HepG2 (cell line): Measurements from ENCODE around the gene METRN. TPM values are rescaled to one million over a fixed set of nuclear protein-coding genes. Genes with fewer than 3 reads are reported as not detected.

ENCODE experiments used
- CSRNP2 ChIP-seq: sonication (generic); formaldehyde crosslinking; conservative IDR thresholded peaks from 2 replicates; pipeline ENCODE4 v1.8.0; 2022; ENCODE audit warnings: low read depth, missing genetic modification reagents
- CTCF ChIP-seq: sonication (generic); formaldehyde crosslinking; IDR thresholded peaks from 2 replicates; pipeline ENCODE4 v1.5.0; 2020; ENCODE audit warnings: mild to moderate bottlenecking, missing genetic modification reagents, moderate library complexity
- E2F1 ChIP-seq: sonication (generic); formaldehyde crosslinking; IDR thresholded peaks from 2 replicates; pipeline ENCODE4 v1.5.0; 2020; ENCODE audit warnings: missing genetic modification reagents
- HNRNPL ChIP-seq: fragments of 200-400 bp; formaldehyde crosslinking; IDR thresholded peaks from 2 replicates; pipeline ENCODE4 v1.6.1; 2017; ENCODE audit warnings: mild to moderate bottlenecking, low read depth, low read length
- IRF2 ChIP-seq: IDR thresholded peaks from 2 replicates; pipeline ENCODE4 v1.6.1; 2018; ENCODE audit warnings: missing genetic modification reagents, missing compliant biosample characterization
- KLF15 ChIP-seq: sonication (generic); formaldehyde crosslinking; IDR thresholded peaks from 2 replicates; pipeline ENCODE4 v1.8.1; 2023; ENCODE audit warnings: borderline replicate concordance, mild to moderate bottlenecking, inconsistent platforms, missing genetic modification reagents, mixed read lengths
- MEIS1 ChIP-seq: sonication (generic); formaldehyde crosslinking; IDR thresholded peaks from 2 replicates; pipeline ENCODE4 v1.9.0; 2021; ENCODE audit warnings: mild to moderate bottlenecking, missing genetic modification reagents, moderate library complexity, borderline replicate concordance
- RFX1 ChIP-seq: fragments of 450-650 bp; IDR thresholded peaks from 2 replicates; pipeline ENCODE4 v1.6.1; 2017
- SETDB1 ChIP-seq: sonication (generic); formaldehyde crosslinking; IDR thresholded peaks from 2 replicates; pipeline ENCODE4 v1.5.1; 2020; ENCODE audit warnings: missing genetic modification reagents, mild to moderate bottlenecking, borderline replicate concordance
- SIX4 ChIP-seq: sonication (generic); formaldehyde crosslinking; IDR thresholded peaks from 2 replicates; pipeline ENCODE4 v1.4.0; 2020; ENCODE audit warnings: missing genetic modification reagents
- SP2 ChIP-seq: sonication (generic); formaldehyde crosslinking; IDR thresholded peaks from 2 replicates; pipeline ENCODE4 v1.5.1; 2020; ENCODE audit warnings: mild to moderate bottlenecking, missing genetic modification reagents
- SUZ12 ChIP-seq: fragments of 150-350 bp; IDR thresholded peaks from 2 replicates; pipeline ENCODE4 v1.6.1; 2014; ENCODE audit warnings: low read depth, low read length
- TBL1XR1 ChIP-seq: fragments of 150-350 bp; IDR thresholded peaks from 2 replicates; pipeline ENCODE4 v1.6.1; 2014; ENCODE audit warnings: borderline replicate concordance, low read length; ENCODE audit not compliant: partially characterized antibody
- ZNF136 ChIP-seq: sonication (generic); formaldehyde crosslinking; IDR thresholded peaks from 2 replicates; pipeline ENCODE4 v1.8.1; 2022; ENCODE audit warnings: low read depth, mild to moderate bottlenecking, moderate library complexity, missing genetic modification reagents
- ZNF143 ChIP-seq: sonication (generic); formaldehyde crosslinking; IDR thresholded peaks from 2 replicates; pipeline ENCODE4 v1.4.0; 2020; ENCODE audit warnings: missing genetic modification reagents
- ZNF292 ChIP-seq: sonication (generic); formaldehyde crosslinking; IDR thresholded peaks from 2 replicates; pipeline ENCODE4 v1.8.1; 2022; ENCODE audit warnings: mild to moderate bottlenecking, low read depth, missing genetic modification reagents, borderline replicate concordance
- ZNF318 ChIP-seq: sonication (generic); formaldehyde crosslinking; IDR thresholded peaks from 2 replicates; pipeline ENCODE4 v1.4.0; 2020; ENCODE audit warnings: mild to moderate bottlenecking, missing genetic modification reagents
- ZNF33A ChIP-seq: sonication (generic); formaldehyde crosslinking; IDR thresholded peaks from 2 replicates; pipeline ENCODE4 v1.5.1; 2020; ENCODE audit warnings: missing genetic modification reagents, mild to moderate bottlenecking, moderate library complexity, borderline replicate concordance
- polyA plus RNA-seq, 8 experiments: library from polyadenylated mRNA; depleted of rRNA in 3 of 8; stranded (reverse) in 7 of 8; unstranded in 1 of 8; fragments of >200 nt; fragmentation: Illumina TruSeq in 4 of 8; extraction: Trizol in 4 of 8; gene quantifications; 2 replicates each; pipeline versions ENCODE4 v1.2.1 to v1.2.3, GENCODE V29; 2011 to 2016; ENCODE audit warnings: low read depth in 4 of 8, missing spikeins in 1 of 8, mixed read lengths in 1 of 8; ENCODE audit not compliant: insufficient read depth in 1 of 8
- total RNA-seq, 5 experiments: library from RNA; depleted of rRNA; stranded (reverse); fragments of >200 nt; fragmentation: Illumina TruSeq; extraction: Trizol; gene quantifications; 2 replicates each; pipeline ENCODE4 v1.2.3, GENCODE V29; 2016; ENCODE audit warnings: low read depth in 1 of 5

Gene METRN
- total and polyA plus RNA-seq, 2 of the 13 experiments (the other 11 are each of a cell fraction or from before 2014, with no cell fraction given): 25.5 to 46.1 TPM

- TF ChIP-seq ZNF318 (no peak), KLF15 (0 out of 2 replicates have a peak, but pooled peaks have one; percentile 37), SP2 (no peak), SETDB1 (CRISPR knock-in tag) (no peak), ZNF33A (peak; percentile 36; the same call in 1 of the 2 replicates), IRF2 (CRISPR knock-in tag) (no peak), ZNF136 (CRISPR knock-in tag) (no peak), RFX1 (no peak), E2F1 (CRISPR knock-in tag) (no peak), SIX4 (no peak), MEIS1 (CRISPR knock-in tag) (0 out of 2 replicates have a peak, but pooled peaks have one; percentile 1), TBL1XR1 (no peak), ZNF292 (no peak), CTCF (peak; percentile 46), CSRNP2 (CRISPR knock-in tag) (no peak), ZNF143 (CRISPR knock-in tag) (no peak), SUZ12 (no peak), HNRNPL (no peak)
Observed at GRCh38 chr16:720447-720989, 5.6 kb downstream of the METRN start (continued).
